NCI-H2107 treated with DMSO at 0.1 percent for 48 hours (cell line): Measurements from ENCODE around the gene ADCY9.
A peak's percentile ranks its signal among the peaks of the same experiment; 100 is the strongest.
"Not testable (repeated sequence)": the region's sequence is repeated elsewhere in the genome, so short reads cannot be mapped to it uniquely, and the experiment has no call there.

Source experiments
- DNase-seq: peaks from one replicate; lab custom pipeline; 2025; ENCODE audit not compliant: unreplicated experiment; lab: John Stamatoyannopoulos, UW

ADCY9 gene

GRCh38 chr16:4038448-4038847 is 77.8 kb downstream of the ADCY9 start:
- DNase-seq = no peak

DNA sequence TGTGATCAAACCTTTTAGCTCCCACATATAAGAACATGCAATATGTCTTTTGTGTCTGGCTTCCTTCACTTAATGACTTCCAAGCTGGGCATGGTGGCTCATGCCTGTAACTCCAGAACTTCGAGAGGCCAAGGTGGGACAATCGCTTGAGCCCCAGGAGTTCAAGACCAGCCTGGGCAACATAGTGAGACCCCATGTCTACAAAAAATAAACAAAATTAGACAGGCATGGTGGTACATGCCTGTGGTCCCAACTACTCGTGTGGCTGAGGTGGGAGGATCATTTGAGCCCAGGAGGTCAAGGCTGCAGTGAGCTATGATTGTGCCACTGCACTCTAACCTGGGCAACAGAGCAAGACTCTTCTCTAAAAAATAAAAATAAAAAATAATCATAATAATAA is 79.3 kb downstream of the ADCY9 start:
- not testable (repeated sequence) for DNase-seq

DNA sequence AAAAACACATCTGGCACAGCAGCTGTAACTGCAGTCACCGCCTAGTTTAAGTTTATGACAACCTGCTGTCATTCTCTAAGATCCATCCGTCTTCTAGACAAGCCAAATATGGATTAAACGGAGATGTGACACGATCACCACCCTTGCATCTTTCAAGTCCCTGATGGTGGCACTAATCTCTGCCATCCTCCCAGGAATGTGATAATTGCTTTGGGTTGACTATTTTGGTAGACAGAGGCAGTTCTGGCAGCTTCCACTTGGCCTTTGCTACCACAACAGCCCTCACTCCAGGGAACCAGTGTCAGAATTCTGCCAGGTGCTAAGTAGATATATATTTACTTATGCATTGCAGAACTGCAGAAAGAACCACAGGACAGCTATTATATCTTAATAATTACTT is 81.3 kb downstream of the ADCY9 start:
- no peak for DNase-seq

DNA sequence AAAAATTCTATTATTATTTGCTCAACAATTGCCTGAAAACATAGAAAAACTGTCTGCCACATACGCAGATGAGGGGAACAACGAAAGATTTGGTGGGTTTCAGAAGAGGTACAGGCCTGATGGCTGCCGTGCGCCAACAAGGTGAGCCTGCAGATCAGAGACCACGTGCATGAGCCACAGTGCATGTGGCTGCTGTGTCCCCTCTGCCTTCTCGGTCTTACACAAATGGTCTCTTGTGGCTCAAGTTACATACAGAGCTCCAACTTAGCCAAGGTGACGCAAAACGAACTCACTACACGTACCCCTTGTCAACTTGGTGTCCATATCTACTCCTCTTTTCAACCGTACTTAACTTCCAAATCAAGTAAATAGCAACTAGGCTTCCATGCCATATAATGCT is 82.3 kb downstream of the ADCY9 start:
- DNase-seq = no peak

- DNase-seq = peak; percentile 77
Observed at GRCh38 chr16:4032768-4033167, 83.5 kb downstream of the ADCY9 start.

- no peak for DNase-seq
Observed at GRCh38 chr16:4028144-4028543, 88.1 kb downstream of the ADCY9 start.

DNA sequence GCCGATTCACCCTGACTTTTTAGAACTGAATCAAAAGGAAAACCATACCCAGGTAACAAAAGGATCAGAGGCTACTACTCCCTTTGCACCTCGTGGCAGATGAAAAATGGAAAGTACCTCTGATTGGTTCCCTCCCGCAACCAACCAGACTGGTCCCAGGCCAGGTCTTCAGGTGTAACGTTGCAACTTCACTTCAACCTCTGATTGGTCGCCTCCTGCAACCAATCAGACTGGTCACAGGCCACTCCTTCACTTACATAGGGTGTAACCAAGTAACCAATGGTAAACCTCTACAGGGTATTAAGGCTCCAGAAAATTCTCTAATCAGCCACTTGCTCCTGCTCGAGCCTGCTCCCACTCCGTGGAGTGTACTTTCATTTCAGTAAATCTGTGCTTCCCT is 89.4 kb downstream of the ADCY9 start:
- DNase-seq = no peak

GRCh38 chr16:4025428-4025827 is 90.8 kb downstream of the ADCY9 start:
- no peak for DNase-seq

DNA sequence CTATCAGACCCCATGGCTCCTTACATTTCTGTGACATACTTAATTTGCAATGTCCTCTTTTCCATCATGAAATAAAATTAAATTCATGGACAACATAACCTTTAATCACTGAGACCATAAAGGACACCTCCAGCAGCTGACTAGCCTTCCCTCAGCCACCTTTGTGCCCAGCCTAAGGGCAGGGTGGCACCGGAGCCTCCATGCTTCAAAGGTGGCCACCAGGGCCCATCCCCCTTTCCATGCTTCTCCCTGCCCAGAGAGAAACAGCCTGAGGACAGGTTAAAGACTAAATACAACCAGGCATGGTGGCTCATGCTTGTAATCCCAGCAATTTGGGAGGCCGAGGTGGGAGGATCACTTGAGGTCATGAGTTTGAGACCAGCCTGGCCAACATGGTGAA is 94.3 kb downstream of the ADCY9 start:
- no peak for DNase-seq

DNA sequence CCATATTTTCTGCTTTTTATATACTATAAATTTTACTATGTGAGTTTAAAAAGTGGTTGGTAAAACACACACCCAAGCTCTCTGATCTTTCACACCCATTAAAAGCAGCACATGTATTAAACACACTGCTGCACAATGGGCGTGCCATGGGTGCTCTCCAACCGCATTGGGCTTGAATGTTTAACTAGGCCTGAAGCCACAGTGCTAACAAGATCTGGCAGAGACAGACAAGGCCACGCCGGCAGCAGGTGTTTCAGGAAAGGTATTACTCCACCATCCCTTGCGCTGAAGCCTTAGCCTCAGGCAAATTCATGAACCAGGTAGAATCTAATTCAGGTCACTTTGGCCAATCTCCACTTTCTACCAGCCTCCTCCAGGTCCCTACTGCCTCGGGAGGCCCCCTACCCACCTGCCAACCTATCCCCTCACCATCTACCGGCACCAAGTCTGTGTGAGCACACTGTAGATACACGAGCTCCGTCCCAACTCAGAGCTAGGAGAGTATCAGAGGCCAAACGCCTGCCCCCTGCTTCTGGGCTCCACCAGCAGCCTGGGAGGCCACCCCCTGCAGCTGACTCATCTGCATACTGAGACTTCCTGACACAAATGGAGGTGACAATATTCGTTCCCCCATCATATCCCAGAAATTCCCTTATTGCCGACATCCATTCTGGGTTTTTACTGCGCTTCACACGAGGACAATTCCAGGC is 95.0 kb downstream of the ADCY9 start:
- peak; percentile 95 for DNase-seq

GRCh38 chr16:4019371-4019791 is 96.9 kb downstream of the ADCY9 start:
- peak; percentile 35 for DNase-seq

DNA sequence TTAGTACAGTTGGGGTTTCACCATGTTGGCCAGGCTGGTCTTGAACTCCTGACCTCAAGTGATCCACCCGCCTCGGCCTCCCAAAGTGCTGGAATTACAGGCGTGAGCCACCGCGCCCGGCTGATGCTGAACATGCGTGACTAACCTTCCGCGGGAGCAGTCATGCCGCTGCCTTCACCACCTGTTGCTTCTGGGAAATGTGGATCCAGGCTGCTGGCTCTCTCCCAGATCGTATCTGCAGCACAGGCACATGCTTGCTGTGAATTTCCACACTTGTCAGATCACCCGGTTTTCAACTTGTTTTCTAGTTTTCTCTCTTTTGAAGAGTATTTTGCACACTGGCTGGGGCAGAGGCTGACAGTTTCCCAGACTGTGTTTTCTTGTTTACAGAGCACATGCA is 97.9 kb downstream of the ADCY9 start:
- DNase-seq = no peak

DNA sequence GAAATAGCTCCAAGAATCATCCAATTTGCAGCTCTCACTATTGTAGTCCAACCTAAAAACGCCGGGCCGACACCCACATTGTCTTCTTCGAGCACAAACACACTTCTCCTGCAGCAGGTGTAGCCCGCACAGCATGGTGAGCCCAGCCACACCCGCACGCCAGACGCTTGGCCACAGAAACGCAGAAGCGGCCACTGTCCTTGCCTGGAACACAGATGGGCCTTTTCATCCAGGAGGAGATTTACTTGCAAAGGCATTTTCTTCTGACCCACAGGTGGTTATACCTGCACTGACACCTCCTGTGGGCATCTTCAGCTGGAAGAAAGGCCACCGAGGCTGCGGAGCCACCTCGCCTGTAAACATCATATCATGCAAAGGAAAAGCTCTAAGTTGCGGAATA is 98.4 kb downstream of the ADCY9 start:
- no peak for DNase-seq

DNA sequence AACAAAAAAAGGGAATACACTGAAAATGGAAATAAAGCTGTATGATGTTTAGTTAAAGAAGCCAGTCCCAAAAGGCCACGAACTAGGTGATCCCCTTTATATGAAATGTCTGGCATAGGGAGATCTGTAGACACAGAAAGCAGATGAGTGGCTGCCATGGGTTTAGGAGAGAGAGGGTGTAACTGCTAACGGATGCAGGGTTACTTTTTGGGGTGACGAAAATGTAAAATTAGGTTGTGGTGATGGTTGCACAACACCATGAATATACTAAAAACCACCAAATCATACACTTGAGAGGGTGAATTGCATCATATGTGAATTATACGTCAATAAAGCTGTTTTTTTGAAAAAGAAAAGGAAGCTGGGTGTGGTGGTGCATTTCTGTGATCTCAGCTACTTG is 99.6 kb downstream of the ADCY9 start:
- DNase-seq = no peak

- DNase-seq = no peak
Observed at GRCh38 chr16:4016005-4016352, 100.3 kb downstream of the ADCY9 start.

- DNase-seq = no peak
Observed at GRCh38 chr16:4015275-4016004, 100.8 kb downstream of the ADCY9 start.

GRCh38 chr16:4011940-4012629 is 104.2 kb downstream of the ADCY9 start:
- DNase-seq = no peak

DNA sequence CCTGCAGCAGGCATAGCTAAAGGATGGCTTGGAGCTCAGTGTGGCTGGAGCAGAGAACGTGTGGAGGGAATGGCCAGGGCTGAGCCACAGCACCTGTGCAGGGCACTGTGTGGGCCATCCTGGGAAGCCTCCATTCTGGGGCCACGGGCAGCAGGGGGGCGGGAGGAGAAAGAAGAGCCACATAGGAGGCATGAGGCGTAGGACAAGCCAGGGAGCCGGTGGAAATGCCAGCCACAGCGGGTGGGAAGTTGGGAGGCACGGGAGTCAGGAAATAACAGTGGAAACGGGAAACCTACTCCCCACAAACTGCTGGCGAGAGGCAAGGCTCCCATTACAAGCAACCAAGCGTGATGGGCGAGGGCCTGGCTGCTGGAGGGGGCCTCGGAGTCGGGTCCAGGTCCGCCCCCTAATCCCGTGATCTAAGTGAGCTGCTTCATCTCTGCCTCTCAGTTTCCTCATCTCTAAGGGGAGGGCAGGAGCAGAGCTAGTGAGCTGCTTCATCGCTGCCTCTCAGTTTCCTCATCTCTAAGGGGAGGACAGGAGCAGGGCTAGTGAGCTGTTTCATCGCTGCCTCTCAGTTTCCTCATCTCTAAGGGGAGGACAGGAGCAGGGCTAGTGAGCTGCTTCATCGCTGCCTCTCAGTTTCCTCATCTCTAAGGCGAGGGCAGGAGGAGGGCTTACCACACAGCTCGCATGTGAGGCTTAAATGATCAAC is 104.9 kb downstream of the ADCY9 start:
- peak; percentile 8 for DNase-seq

- no peak for DNase-seq
Observed at GRCh38 chr16:4010225-4011158, 105.8 kb downstream of the ADCY9 start.

- no peak for DNase-seq
Observed at GRCh38 chr16:4009177-4009576, 107.1 kb downstream of the ADCY9 start.
